Colonic mucosa (tissue), 4 donors: ENCODE data around the gene RGPD8. TPM values are rescaled to one million over a fixed set of nuclear protein-coding genes. Genes with fewer than 3 reads are reported as not detected.
"Not testable (repeated sequence)": the region's sequence is repeated elsewhere in the genome, so short reads cannot be mapped to it uniquely, and the experiment has no call there.

Experiments used
- DNase-seq: peaks from one replicate; pipeline ENCODE4 v3.0.0-alpha.2; 2020
- H3K27ac ChIP-seq: fragments of 200-600 bp; one replicate; pipeline ENCODE4 v1.8.0; 2021
- H3K27me3 ChIP-seq: fragments of 200-600 bp; one replicate; pipeline ENCODE4 v1.8.0; 2021
- H3K36me3 ChIP-seq: fragments of 200-600 bp; one replicate; pipeline ENCODE4 v1.8.0; 2021
- H3K4me1 ChIP-seq: fragments of 200-600 bp; one replicate; pipeline ENCODE4 v1.8.0; 2021; ENCODE audit warnings: mild to moderate bottlenecking
- H3K4me3 ChIP-seq: fragments of 200-600 bp; one replicate; pipeline ENCODE4 v1.8.0; 2021
- H3K9ac ChIP-seq, 2 donors: one replicate each; pipeline ENCODE4 v1.7.0; 2013; ENCODE audit warnings: control low read depth in 2 of 2, low read depth in 2 of 2, low read length in 2 of 2
- H3K9me3 ChIP-seq: fragments of 200-600 bp; one replicate; pipeline ENCODE4 v1.8.0; 2021
- intact Hi-C: fragments of 100-400 bp; cut with DNase I; formaldehyde crosslinking; loops from one replicate; pipeline ENCODE4 v1.14.1; 2022
- total RNA-seq, 2 donors: library from RNA; stranded (reverse); fragmentation: NEBNext Ultra II Directional in 1 of 2; extraction: Animal tissue kit (Norgen Biotek cat#: 25700) in 1 of 2; gene quantifications; one replicate each; pipeline ENCODE4 v1.2.1, GENCODE V29; 2021
- TF ChIP-seq, protein P1 (sequence below): fragments of 200-600 bp; IDR thresholded peaks from one replicate; pipeline ENCODE4 v1.8.0; 2022; ENCODE audit warnings: antibody characterized with exemption, mild to moderate bottlenecking
- donor health status: healthy.
- donor health status: DM: no; HTN: no; CAD: no.
- donor health status: DM: no; HTN: no; CAD: no.

The RGPD8 gene
- total RNA-seq, 2 donors from 2014 or later, result 8.6 to 11.7 TPM

DNA sequence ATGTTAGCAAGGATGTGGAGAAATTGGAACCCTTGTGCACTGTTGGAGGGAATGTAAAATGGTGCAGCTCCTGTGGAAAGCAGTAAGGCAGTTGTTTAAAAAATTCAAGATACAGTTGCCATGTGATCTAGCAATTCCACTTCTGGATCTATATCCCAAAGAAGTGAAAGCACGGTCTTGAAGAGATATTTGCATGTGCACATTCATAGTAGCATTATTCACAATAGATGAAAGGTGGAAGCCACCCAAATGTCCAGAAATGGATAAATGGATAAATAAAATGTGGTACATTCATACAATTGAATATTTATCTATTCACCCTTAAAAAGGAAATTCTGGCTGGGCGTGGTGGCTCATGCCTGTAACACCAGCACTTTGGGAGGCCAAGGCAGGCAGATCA, 79.1 kb downstream of the RGPD8 start:
- not testable (repeated sequence) for H3K4me3 ChIP-seq, H3K9ac ChIP-seq, H3K27me3 ChIP-seq

DNA sequence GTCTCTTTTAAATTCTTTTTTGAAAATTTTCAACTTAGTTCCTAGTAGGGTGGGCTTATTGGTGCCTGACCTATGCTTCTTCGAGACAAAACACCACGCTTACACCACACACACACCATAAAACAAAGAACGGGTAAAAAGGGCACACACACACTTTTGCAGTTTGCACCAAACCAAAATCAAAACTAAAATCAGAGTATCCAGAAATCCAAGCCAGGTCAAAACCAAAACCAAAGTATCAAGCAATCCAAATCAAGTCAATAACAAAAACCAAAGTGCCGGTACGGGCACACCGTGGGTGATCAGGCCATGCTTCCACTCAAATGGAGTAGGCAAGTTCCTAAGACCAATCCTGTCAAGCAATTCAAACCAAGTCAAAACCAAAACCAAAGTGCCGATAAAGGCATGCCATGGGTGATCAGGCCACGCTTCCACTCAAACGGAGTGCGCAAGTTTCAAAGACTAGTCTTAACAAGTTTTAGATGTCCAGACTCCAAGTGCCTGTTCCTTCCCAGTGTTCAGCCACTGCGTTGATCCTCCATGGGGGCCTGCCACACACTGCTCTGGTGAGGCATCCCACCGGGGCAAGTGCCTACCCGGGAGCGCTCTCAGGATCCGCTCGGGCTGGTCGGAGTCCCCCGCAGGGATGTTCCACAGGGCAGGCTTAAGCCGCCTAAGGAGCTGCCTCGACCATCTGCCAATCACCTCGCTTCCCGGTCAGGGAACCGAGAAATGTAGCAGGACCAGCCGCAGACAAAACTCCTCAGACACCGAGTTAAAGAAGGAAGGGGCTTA, 80.4 kb downstream of the RGPD8 start:
- H3K9me3 ChIP-seq, intact Hi-C loops, H3K9ac ChIP-seq, H3K36me3 ChIP-seq, H3K27ac ChIP-seq, H3K4me3 ChIP-seq, H3K27me3 ChIP-seq, DNase-seq, H3K4me1 ChIP-seq: not testable (repeated sequence)

More for the DNA sequence above, 79.1 kb downstream of the RGPD8 start:
- H3K27ac ChIP-seq, intact Hi-C loops, H3K36me3 ChIP-seq, DNase-seq, H3K9me3 ChIP-seq, H3K4me1 ChIP-seq: not testable (repeated sequence)

DNA sequence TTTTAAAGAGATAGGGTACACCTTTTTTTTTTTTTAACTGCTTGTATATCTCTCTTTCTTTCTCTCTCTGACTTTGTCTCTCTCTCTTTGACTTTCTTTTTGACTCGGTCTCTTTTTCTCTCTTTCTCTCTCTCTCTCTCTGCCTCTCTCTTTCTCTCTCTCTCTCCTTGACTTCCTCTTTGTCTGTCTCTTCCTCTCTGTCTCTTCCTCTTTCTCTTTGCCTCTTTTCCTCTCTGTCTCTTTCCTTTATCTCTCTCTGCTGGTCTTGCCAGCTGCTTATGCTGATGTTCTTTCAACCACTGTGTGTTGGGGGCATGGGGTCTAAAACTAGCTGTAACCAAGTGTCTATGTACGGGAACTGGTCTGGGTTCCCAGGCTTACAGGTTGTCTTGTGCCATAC, 81.2 kb downstream of the RGPD8 start:
- H3K9me3 ChIP-seq, H3K4me1 ChIP-seq, H3K27me3 ChIP-seq, H3K4me3 ChIP-seq, intact Hi-C loops, H3K9ac ChIP-seq, DNase-seq, H3K36me3 ChIP-seq, H3K27ac ChIP-seq: not testable (repeated sequence)

DNA sequence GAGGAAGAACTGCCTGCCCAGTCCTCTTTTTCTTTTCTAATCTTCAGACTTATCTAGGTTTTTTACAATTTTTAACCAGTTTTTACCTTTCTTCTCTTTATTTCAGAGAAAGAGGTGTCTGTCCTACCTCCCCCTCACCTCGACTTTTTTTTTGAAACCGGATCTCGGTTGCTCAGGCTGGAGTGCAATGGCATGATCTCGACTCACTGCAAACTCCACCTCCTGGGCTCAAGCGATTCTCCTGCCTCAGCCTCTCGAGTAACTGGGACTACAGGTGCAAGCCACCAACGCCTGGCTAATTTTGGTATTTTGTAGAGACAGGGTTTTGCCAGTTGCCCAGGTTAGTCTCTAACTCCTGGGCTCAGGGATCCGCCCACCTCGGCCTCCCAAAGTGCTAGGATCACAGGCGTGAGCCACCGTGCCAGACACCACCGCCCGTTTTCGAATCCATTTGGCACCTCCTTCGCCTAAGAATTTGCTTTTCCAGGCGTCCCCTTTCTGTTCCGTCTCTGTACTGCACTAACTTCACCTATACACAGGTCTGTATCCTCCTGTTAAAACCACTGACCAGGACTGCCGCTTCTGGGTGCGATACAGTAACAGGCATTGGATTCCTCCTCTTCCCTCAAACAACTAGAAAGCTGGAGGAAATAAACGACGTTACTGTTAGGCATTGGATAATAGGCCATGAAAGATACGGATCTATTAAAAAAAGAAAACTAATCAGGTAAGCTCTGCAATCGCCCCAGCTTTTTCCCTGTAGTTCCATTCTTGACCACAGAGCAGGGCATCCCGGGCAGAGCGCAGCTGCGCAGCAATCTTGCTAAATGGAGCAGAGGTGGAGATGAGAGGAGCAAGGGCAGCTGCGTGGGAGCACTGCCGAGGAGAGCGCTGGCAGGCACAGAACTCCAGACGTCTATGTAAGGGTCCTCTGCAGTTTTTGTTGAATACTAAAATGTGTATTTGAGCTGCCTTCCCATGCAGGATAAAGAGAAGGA, 88.1 kb downstream of the RGPD8 start:
- H3K4me1 ChIP-seq, result no peaks in the 10 kb centered on the region

DNA sequence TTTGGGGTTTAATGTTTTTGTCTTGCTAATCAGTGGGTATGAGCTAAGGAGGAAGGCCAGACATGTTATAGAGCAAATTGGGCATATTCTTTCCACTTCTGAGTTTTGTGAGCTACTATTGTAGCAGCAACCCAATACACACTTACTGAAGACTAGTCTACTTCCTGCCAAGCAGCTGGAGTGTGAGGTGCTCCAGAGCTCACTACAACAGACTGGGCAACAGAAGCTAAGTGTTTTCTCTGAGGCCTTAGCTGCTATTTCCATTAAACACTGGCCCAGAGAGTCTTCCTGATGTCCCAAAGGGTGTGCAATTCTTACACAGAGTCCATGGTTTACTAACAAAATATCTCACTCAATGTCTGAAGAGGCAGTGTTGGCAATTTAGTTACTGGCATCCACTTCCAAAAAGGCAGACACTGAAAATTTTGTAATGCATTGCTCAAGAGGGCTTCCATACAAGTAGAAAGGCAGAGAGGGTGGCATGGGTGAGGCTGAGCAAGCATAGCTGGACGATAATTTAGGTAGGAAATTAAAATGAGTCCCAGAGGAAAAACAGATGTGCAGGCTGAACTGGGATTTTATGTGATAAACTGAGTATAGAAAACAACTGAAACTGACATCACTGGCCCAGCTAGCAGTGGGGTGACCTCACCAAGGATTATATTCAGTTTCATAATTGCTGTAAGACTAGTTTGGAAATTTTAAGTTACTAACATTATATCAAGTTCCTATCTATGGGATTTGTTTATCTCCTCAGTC, 89.4 kb downstream of the RGPD8 start:
- H3K9ac ChIP-seq, result no peak overlapping the region
- no peak for DNase-seq
- no peak overlapping the region for H3K4me3 ChIP-seq
- no peaks in the 10 kb centered on the region for H3K36me3 ChIP-seq
- no peaks in the 10 kb centered on the region for H3K9me3 ChIP-seq
- TF ChIP-seq, protein P1, sequence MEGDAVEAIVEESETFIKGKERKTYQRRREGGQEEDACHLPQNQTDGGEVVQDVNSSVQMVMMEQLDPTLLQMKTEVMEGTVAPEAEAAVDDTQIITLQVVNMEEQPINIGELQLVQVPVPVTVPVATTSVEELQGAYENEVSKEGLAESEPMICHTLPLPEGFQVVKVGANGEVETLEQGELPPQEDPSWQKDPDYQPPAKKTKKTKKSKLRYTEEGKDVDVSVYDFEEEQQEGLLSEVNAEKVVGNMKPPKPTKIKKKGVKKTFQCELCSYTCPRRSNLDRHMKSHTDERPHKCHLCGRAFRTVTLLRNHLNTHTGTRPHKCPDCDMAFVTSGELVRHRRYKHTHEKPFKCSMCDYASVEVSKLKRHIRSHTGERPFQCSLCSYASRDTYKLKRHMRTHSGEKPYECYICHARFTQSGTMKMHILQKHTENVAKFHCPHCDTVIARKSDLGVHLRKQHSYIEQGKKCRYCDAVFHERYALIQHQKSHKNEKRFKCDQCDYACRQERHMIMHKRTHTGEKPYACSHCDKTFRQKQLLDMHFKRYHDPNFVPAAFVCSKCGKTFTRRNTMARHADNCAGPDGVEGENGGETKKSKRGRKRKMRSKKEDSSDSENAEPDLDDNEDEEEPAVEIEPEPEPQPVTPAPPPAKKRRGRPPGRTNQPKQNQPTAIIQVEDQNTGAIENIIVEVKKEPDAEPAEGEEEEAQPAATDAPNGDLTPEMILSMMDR, result no peak
- H3K27me3 ChIP-seq, result no peaks in the 10 kb centered on the region
- intact Hi-C loops, result no loop called here
- H3K4me1 ChIP-seq, result no peaks in the 10 kb centered on the region
- H3K27ac ChIP-seq, result no peak overlapping the region

More for the DNA sequence above, 88.1 kb downstream of the RGPD8 start:
- intact Hi-C loops, result no loop called here
- Histone ChIP-seq H3K27me3 (no peaks in the 10 kb centered on the region), H3K36me3 (no peaks in the 10 kb centered on the region), H3K9me3 (no peaks in the 10 kb centered on the region), H3K27ac (no peak overlapping the region), H3K9ac (no peak overlapping the region), H3K4me3 (no peak overlapping the region)
- no peak for DNase-seq
- TF ChIP-seq, protein P1, result no peak

- Histone ChIP-seq H3K27me3 (no peaks in the 10 kb centered on the region), H3K27ac (no peak overlapping the region), H3K4me1 (no peaks in the 10 kb centered on the region), H3K9ac (no peak overlapping the region), H3K4me3 (no peak overlapping the region), H3K9me3 (no peaks in the 10 kb centered on the region), H3K36me3 (no peaks in the 10 kb centered on the region)
- no peak for DNase-seq
- TF ChIP-seq, protein P1, result no peak
- intact Hi-C loops, result no loop called here
These were observed 91.3 kb downstream of the RGPD8 start for GRCh38 chr2:112342067-112342550.
